ENCODE results near the gene KIF26A. TPM values are rescaled to one million over a fixed set of nuclear protein-coding genes. Genes with fewer than 3 reads are reported as not detected.

Gene KIF26A
- total and polyA plus RNA-seq, 2 experiments from 2014 or later, result 5.6 to 103 TPM

GRCh38 chr14:104096751-104097700 lies 41.4 kb upstream of the KIF26A start:
- Histone ChIP-seq H3K27ac (ENCODE audit: low read depth) (no peak overlapping the region), H3K27me3 (ENCODE audit: insufficient read depth) (no peaks in the 10 kb centered on the region), H4K20me1 (replicated peaks; ENCODE audit: insufficient read depth) (no peaks in the 10 kb centered on the region), H3K79me2 (replicated peaks; ENCODE audit: insufficient read depth) (no peaks in the 10 kb centered on the region), H3K4me1 (ENCODE audit: insufficient read depth) (peaks cover 5% of the 10 kb centered on the region; the same call in 1 of the 2 replicates), H3K9me2 (ENCODE audit: insufficient read depth) (no peaks in the 10 kb centered on the region), H2AFZ (no peak overlapping the region), H3K36me3 (ENCODE audit: insufficient read depth) (no peaks in the 10 kb centered on the region), H3K4me2 (no peak overlapping the region), H3F3A (replicated peaks; ENCODE audit: low read depth) (no peaks in the 10 kb centered on the region), H3K4me3 (no peak overlapping the region)
- Mint-ChIP-seq H3K27me3 (ENCODE audit: insufficient read depth, low read depth, poor library complexity) (peaks cover 4% of the 10 kb centered on the region), H3K36me3 (ENCODE audit: low read depth) (no peaks in the 10 kb centered on the region), H3K4me1 (peaks cover 7% of the 10 kb centered on the region; the same call in 2 of the 3 replicates), H3K9me3 (no peaks in the 10 kb centered on the region), H3K4me3 (no peak overlapping the region), H3K27ac (no peak overlapping the region)
- TF ChIP-seq STAT1 (IDR thresholded peaks at IDR 0.05; ENCODE audit: unreplicated experiment), result no peak
- TF ChIP-seq, protein P1, sequence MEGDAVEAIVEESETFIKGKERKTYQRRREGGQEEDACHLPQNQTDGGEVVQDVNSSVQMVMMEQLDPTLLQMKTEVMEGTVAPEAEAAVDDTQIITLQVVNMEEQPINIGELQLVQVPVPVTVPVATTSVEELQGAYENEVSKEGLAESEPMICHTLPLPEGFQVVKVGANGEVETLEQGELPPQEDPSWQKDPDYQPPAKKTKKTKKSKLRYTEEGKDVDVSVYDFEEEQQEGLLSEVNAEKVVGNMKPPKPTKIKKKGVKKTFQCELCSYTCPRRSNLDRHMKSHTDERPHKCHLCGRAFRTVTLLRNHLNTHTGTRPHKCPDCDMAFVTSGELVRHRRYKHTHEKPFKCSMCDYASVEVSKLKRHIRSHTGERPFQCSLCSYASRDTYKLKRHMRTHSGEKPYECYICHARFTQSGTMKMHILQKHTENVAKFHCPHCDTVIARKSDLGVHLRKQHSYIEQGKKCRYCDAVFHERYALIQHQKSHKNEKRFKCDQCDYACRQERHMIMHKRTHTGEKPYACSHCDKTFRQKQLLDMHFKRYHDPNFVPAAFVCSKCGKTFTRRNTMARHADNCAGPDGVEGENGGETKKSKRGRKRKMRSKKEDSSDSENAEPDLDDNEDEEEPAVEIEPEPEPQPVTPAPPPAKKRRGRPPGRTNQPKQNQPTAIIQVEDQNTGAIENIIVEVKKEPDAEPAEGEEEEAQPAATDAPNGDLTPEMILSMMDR (conservative IDR thresholded peaks at IDR 0.05; ENCODE audit: low read depth in 2 of 2), result peak in 1 of 2 experiments; percentile 58; a peak in 2 of 4 replicates
- DNase-seq (ENCODE audit: low spot score), result peak; percentile 41
- ATAC-seq, result peak; percentile 39

DNA sequence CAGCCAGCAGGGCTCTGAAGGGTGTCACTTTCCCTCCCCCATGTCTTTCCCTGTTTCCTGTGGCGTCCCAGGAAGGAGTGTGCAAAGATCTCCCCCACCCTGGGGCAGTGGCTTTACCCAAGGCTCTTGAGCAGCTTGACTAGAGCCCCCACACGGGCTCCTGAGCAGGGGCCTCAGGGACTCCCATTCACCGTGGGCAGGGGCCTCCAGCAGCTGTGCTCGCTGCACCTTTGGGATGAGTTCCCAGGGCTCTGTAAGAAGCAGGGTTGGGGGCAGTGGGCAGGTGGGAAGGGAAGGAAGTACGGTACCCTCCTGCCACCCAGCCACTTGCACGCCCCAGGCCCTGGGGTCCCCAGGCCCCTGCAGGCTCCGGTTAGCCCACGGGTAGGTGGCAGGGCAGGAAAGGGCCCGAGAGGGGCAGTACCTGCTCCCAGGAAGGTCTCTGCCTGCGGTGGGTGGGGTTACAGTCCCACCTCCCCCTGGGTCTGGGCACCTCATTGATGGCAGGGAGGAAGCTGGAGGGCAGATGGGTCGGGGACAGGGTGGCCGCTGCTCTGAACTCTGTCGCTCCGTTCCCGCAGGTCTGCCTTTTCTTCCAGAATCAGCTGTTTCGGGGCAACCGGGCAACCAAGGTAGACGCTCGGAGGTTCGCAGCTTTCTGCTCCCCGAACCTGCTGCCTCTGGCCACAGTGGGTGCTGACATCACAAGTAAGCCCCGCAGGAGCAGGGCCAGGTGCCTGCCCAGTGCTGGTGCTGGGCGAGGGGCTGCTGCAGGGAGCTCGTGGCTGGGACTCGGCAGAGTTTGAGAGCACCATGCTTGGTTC lies 39.9 kb upstream of the KIF26A start:
- Histone ChIP-seq H3K4me2 (no peak overlapping the region), H3K4me3 (no peak overlapping the region), H3F3A (replicated peaks; ENCODE audit: low read depth) (no peaks in the 10 kb centered on the region), H3K36me3 (ENCODE audit: insufficient read depth) (no peaks in the 10 kb centered on the region), H4K20me1 (replicated peaks; ENCODE audit: insufficient read depth) (no peaks in the 10 kb centered on the region), H2AFZ (no peak overlapping the region), H3K79me2 (replicated peaks; ENCODE audit: insufficient read depth) (no peaks in the 10 kb centered on the region), H3K27me3 (ENCODE audit: insufficient read depth) (no peaks in the 10 kb centered on the region), H3K4me1 (ENCODE audit: insufficient read depth) (peaks cover 5% of the 10 kb centered on the region; the same call in 1 of the 2 replicates), H3K27ac (ENCODE audit: low read depth) (no peak overlapping the region), H3K9me2 (ENCODE audit: insufficient read depth) (no peaks in the 10 kb centered on the region)
- ATAC-seq, result no peak
- Mint-ChIP-seq H3K27ac (no peak overlapping the region), H3K4me1 (peaks cover 7% of the 10 kb centered on the region; the same call in 2 of the 3 replicates), H3K36me3 (ENCODE audit: low read depth) (no peaks in the 10 kb centered on the region), H3K4me3 (no peak overlapping the region), H3K27me3 (ENCODE audit: insufficient read depth, low read depth, poor library complexity) (peaks cover 6% of the 10 kb centered on the region), H3K9me3 (no peaks in the 10 kb centered on the region)
- DNase-seq (ENCODE audit: low spot score), result no peak
- TF ChIP-seq, protein P2, sequence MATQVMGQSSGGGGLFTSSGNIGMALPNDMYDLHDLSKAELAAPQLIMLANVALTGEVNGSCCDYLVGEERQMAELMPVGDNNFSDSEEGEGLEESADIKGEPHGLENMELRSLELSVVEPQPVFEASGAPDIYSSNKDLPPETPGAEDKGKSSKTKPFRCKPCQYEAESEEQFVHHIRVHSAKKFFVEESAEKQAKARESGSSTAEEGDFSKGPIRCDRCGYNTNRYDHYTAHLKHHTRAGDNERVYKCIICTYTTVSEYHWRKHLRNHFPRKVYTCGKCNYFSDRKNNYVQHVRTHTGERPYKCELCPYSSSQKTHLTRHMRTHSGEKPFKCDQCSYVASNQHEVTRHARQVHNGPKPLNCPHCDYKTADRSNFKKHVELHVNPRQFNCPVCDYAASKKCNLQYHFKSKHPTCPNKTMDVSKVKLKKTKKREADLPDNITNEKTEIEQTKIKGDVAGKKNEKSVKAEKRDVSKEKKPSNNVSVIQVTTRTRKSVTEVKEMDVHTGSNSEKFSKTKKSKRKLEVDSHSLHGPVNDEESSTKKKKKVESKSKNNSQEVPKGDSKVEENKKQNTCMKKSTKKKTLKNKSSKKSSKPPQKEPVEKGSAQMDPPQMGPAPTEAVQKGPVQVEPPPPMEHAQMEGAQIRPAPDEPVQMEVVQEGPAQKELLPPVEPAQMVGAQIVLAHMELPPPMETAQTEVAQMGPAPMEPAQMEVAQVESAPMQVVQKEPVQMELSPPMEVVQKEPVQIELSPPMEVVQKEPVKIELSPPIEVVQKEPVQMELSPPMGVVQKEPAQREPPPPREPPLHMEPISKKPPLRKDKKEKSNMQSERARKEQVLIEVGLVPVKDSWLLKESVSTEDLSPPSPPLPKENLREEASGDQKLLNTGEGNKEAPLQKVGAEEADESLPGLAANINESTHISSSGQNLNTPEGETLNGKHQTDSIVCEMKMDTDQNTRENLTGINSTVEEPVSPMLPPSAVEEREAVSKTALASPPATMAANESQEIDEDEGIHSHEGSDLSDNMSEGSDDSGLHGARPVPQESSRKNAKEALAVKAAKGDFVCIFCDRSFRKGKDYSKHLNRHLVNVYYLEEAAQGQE (IDR thresholded peaks at IDR 0.05; ENCODE audit: unreplicated experiment), result no peak
- TF ChIP-seq, protein P3, sequence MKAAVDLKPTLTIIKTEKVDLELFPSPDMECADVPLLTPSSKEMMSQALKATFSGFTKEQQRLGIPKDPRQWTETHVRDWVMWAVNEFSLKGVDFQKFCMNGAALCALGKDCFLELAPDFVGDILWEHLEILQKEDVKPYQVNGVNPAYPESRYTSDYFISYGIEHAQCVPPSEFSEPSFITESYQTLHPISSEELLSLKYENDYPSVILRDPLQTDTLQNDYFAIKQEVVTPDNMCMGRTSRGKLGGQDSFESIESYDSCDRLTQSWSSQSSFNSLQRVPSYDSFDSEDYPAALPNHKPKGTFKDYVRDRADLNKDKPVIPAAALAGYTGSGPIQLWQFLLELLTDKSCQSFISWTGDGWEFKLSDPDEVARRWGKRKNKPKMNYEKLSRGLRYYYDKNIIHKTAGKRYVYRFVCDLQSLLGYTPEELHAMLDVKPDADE (IDR thresholded peaks at IDR 0.05), result no peak
- TF ChIP-seq ZNF114 (CRISPR knock-in tag; IDR thresholded peaks at IDR 0.05) (no peak), JUNB (IDR thresholded peaks at IDR 0.05; ENCODE audit: unreplicated experiment) (no peak), EZH2phosphoT487 (IDR thresholded peaks at IDR 0.05; ENCODE audit: unreplicated experiment) (no peak), STAT1 (IDR thresholded peaks at IDR 0.05; ENCODE audit: unreplicated experiment) (no peak), POLR2AphosphoS5 (IDR thresholded peaks at IDR 0.05; ENCODE audit: low read depth) (no peak)
